NAMALWA (cell line): ENCODE results near the gene NACC1.
A peak's percentile ranks its signal among the peaks of the same experiment; 100 is the strongest.
"Not testable (repeated sequence)": the region's sequence is repeated elsewhere in the genome, so short reads cannot be mapped to it uniquely, and the experiment has no call there.

Experiments
- DNase-seq: peaks from one replicate; pipeline ENCODE4 v3.0.0-alpha.2; 2015; ENCODE audit warnings: low spot score

Gene NACC1

DNA sequence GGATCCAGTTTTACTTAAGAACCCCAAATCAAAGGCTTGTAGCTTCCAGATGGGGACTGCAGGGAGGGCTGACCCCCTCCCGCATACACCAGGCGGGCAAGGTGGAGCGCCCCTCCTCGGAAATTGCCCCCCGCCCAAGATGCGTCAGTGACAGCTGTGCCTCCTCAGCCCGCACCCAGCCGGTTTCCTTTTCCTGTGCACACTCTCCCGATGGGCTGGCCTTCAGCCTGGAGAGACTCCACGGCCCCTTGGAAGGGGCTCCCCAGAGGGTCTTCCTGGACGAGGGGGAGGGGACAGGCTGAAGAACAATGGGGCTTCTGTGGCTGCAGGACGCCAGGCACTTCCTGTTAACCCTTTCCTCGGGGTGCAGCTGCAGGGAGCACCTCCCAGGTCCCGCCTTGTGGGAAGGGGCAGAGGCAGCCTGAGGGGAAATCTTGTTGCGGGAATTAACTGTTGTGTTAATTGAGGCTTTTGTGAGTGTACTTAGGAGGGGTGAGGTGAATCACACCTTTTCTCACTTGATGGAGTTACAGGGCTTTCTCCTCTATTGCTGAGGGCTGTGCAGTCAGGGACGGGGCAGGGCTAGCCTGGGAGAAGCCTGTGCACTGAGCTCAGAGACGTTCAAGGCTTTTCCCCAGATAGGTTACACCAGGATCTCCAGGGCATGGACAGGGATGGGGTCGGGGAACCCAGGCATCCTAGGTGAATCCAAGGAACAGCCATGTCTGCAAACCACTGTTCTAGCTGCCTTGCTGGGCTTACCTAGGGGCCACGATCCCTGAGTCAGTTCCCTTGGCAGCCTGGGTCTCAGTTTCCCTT is 46.5 kb downstream of the NACC1 start:
- peak; percentile 30 for DNase-seq

DNA sequence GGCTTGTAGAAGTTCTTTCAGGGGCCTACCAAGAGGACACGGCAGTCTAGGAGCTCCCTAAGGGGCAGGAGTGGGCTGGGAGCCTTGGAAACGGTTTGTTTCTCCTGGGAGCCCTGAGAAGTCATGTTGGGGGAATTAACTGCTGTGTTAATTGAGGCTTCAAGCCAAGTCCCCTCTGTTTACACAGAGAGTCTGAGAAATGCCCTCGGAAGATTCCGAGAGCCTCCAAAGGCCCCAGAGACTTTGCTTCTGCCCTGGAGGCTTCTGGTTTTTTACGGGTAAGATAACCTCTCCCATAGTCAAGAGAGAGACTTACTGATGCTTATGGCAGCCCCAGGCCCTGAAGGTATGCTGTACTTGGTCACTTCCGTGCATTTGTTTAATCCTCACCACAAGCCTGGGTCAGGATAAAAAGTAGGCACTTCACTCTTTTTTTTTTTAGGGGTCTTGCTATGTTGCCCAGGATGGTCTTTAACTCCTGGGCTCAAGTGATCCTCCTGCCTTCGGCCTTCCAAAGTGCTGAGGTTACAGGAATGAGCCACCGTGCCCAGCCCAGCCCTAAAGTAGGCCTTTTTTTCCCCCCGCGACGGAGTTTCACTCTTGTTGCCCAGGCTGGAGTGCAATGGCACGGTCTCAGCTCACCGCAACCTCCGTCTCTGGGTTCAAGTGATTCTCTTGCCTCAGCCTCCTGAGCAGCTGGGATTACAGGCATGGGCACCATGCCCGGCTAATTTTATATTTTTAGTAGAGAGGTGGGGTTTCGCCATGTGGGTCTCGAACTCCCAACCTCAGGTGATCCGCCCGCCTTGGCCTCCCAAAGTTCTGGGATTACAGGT is 47.3 kb downstream of the NACC1 start:
- DNase-seq, result no peak

- DNase-seq, result not testable (repeated sequence)
Observed at GRCh38 chr19:13166151-13166550, 48.1 kb downstream of the NACC1 start.

- no peak for DNase-seq
Observed at GRCh38 chr19:13169769-13170168, 51.7 kb downstream of the NACC1 start.

- no peak for DNase-seq
Observed at GRCh38 chr19:13171146-13171545, 53.1 kb downstream of the NACC1 start.

- DNase-seq, result no peak
Observed at GRCh38 chr19:13172346-13173138, 54.5 kb downstream of the NACC1 start.

DNA sequence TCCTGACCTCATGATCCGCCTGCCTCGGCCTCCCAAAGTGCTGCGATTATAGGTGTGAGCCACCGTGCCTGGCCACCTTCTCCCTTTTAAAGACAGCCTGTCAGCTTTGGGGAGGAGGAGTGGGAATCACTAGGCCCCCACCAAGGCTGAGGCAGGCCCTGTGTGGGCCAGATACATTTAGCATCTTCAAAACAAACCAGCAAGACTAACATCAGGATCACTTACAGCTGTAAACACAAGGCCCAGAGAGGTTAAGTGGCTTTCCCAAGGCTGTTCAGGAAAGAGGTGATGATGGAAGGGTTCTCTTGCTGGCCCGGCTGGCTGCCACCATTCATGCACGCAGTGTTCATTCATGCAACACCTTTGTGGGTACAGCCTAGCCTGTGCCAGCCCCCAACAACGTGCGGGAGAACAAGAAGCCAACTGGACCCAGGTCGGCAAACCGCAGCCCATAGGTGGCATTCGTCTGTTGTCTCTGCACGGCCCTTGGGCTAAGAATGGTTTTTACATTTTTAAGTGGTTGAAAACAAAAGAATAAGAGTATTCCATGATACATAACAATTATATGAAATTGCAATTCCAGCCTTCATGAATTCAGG is 55.2 kb downstream of the NACC1 start:
- no peak for DNase-seq

- no peak for DNase-seq
Observed at GRCh38 chr19:13176345-13176744, 58.3 kb downstream of the NACC1 start.

GRCh38 chr19:13177584-13177983 is 59.5 kb downstream of the NACC1 start:
- DNase-seq, result not testable (repeated sequence)

DNA sequence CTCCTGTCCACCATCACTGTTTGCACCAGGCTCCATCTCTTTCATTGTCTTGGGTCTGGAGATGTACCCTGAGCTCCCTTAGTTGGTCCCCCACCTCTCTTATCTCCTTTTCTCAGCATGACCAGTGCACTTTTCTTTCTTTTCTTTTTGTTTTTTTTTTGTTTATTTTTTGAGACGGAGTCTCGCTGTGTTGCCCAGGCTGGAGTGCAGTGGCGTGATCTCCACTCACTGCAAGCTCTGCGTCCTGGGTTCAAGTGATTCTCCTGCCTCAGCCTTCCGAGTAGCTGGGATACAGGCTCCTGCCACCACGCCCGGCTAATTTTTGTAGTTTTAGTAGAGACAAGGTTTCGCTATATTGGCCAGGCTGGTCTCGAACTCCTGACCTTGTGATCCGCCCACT is 60.2 kb downstream of the NACC1 start:
- not testable (repeated sequence) for DNase-seq

GRCh38 chr19:13181747-13182388 is 63.8 kb downstream of the NACC1 start:
- peak; percentile 48 for DNase-seq

GRCh38 chr19:13184926-13185325 is 66.9 kb downstream of the NACC1 start:
- not testable (repeated sequence) for DNase-seq

- not testable (repeated sequence) for DNase-seq
Observed at GRCh38 chr19:13185763-13186657, 67.9 kb downstream of the NACC1 start.

DNA sequence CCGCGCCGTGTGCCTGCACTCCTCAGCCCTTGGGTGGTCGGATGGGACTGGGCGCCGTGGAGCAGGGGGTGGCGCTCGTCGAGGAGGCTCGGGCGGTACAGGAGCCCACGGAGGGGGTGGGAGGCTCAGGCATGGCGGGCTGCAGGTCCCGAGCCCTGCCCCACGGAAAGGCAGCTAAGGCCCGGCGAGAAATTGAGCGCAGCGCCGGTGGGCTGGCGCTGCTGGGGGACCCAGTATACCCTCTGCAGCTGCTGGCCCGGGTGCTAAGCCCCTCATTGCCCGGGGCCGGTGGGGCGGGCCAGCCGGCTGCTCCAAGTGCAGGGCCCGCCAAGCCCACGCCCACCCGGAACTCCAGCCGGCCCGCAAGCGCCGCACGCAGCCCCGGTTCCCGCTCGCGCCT is 68.6 kb downstream of the NACC1 start:
- DNase-seq, result not testable (repeated sequence)

- DNase-seq, result no peak
Observed at GRCh38 chr19:13187419-13187818, 69.4 kb downstream of the NACC1 start.

GRCh38 chr19:13189600-13189999 is 71.5 kb downstream of the NACC1 start:
- DNase-seq, result no peak
